Skeletal muscle tissue (tissue), 4 donors: ENCODE data around the gene LDAF1. TPM values are rescaled to one million over a fixed set of nuclear protein-coding genes. Genes with fewer than 3 reads are reported as not detected.
A peak's percentile ranks its signal among the peaks of the same experiment; 100 is the strongest.
"Not testable (repeated sequence)": the region's sequence is repeated elsewhere in the genome, so short reads cannot be mapped to it uniquely, and the experiment has no call there.

ENCODE experiments used
- H3K27ac ChIP-seq: one replicate; pipeline ENCODE4 v1.7.0; 2013; ENCODE audit warnings: mild to moderate bottlenecking, low read depth, low read length, inconsistent platforms
- H3K27me3 ChIP-seq, 3 donors: one replicate each; pipeline ENCODE4 v1.7.0; 2013; ENCODE audit warnings: low read length in 3 of 3; ENCODE audit not compliant: control insufficient read depth in 3 of 3, insufficient read depth in 3 of 3
- H3K36me3 ChIP-seq, 3 donors: one replicate each; pipeline ENCODE4 v1.7.0; 2013; ENCODE audit warnings: low read length in 3 of 3; ENCODE audit not compliant: control insufficient read depth in 3 of 3, insufficient read depth in 3 of 3
- H3K4me1 ChIP-seq, 3 donors: one replicate each; pipeline ENCODE4 v1.7.0; 2013; ENCODE audit warnings: low read length in 3 of 3, mild to moderate bottlenecking in 3 of 3; ENCODE audit not compliant: control insufficient read depth in 3 of 3, insufficient read depth in 3 of 3
- H3K4me3 ChIP-seq, 3 donors: one replicate each; pipeline ENCODE4 v1.7.0; 2013; ENCODE audit warnings: low read length in 3 of 3
- H3K9ac ChIP-seq, 3 donors: one replicate each; pipeline ENCODE4 v1.7.0; 2013; ENCODE audit warnings: low read length in 3 of 3, mild to moderate bottlenecking in 3 of 3, moderate library complexity in 2 of 3, low read depth in 1 of 3
- H3K9me3 ChIP-seq, 3 donors: one replicate each; pipeline ENCODE4 v1.7.0; 2013; ENCODE audit warnings: low read length in 3 of 3; ENCODE audit not compliant: control insufficient read depth in 3 of 3
- total RNA-seq: library from RNA; depleted of rRNA; stranded (reverse); fragments of >200 nt; gene quantifications from one replicate; pipeline ENCODE4 v1.2.3, GENCODE V29; 2014
- donor health status: Osteomylitis.

The LDAF1 gene
- total RNA-seq, 1 donor from 2014 or later, result 90.8 TPM

GRCh38 chr16:21145738-21146137, 12.7 kb upstream of the LDAF1 start:
- Histone ChIP-seq H3K36me3 (peaks cover 0 to 4% (median 0%) of the 10 kb centered on the region in 3 donors), H3K9me3 (no peaks in the 10 kb centered on the region), H3K27me3 (no peaks in the 10 kb centered on the region), H3K9ac (no peak overlapping the region), H3K4me1 (peaks cover 0 to 3% (median 3%) of the 10 kb centered on the region in 3 donors), H3K27ac (no peak overlapping the region), H3K4me3 (no peak overlapping the region)

DNA sequence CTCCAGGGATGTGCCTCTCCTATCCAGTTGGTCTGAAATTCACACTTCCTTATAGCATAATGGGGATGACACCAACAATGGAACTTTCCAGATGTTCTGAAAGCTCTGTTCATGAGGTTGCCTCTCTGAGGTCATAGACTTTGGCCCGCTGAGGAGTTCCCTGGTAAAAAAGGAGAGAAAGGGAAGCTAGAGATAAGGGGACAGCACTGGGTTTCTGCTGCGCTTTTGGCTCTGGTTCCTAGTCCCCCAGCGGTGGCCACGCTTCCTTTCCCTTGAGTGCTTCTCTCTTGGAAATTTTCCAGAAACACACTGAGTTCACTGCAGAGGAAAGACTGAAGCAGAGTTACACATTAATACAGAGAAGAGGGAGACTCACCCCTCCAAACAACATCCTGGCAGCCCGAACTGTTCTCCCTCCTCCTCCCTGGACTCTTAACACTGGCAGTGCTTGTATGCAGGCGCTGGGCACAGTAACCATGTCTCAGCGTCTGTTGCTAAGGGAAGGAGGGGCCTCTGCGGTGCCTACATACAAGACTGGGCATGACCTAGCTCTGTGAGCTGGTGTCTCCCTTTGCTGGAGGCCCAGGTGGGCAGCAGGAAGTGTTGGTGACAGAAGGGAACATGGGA, 8.0 kb upstream of the LDAF1 start, which contains the start of gene DNAH3:
Gene DNAH3, minus strand, starts transcription at position 472 of the 627 bp plus-strand sequence. CDS start 527 bp downstream, outside the sequence.
- H3K27ac ChIP-seq, result no peak within 1 kb of the TSS
- no peak within 1 kb of the TSS for H3K4me3 ChIP-seq
- H3K4me1 ChIP-seq, result peaks cover 0 to 6% (median 3%) of the 10 kb centered on the region in 3 donors
- H3K9me3 ChIP-seq, result no peaks in the 10 kb centered on the region
- H3K36me3 ChIP-seq, result no peaks in the 10 kb centered on the region
- no peak within 1 kb of the TSS for H3K9ac ChIP-seq
- no peaks in the 10 kb centered on the region for H3K27me3 ChIP-seq

- not testable (repeated sequence) for H3K4me1 ChIP-seq, H3K36me3 ChIP-seq, H3K9ac ChIP-seq, H3K4me3 ChIP-seq, H3K27me3 ChIP-seq, H3K27ac ChIP-seq, H3K9me3 ChIP-seq
Observed at GRCh38 chr16:21152160-21153030, 6.1 kb upstream of the LDAF1 start.

DNA sequence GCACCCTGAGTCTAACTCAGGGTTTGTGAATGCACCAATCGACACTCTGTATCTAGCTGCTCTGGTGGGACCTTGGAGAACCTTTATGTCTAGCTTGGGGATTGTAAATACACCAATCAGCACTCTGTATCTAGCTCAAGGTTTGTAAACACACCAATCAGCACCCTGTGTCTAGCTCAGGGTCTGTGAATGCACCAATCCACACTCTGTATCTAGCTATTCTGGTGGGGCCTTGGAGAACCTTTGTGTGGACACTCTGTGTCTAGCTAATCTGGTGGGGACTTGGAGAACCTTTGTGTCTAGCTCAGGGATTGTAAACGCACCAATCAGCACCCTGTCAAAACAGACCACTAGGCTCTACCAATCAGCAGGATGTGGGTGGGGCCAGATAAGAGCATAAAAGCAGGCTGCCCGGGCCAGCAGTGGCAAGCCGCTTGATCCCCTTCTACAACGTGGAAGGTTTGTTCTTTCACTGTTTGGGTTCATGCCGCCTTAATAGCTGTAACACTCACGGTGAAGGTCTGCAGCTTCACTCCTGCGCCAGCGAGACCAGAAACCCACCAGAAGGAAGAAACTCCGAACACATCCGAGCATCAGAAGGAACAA, 5.2 kb upstream of the LDAF1 start:
- H3K9ac ChIP-seq, H3K27ac ChIP-seq, H3K36me3 ChIP-seq, H3K27me3 ChIP-seq, H3K9me3 ChIP-seq, H3K4me3 ChIP-seq: not testable (repeated sequence)
- H3K4me1 ChIP-seq, result peaks cover 11 to 14% (median 13%) of the 10 kb centered on the region in 3 donors

GRCh38 chr16:21156011-21156410, 2.5 kb upstream of the LDAF1 start:
- not testable (repeated sequence) for H3K9ac ChIP-seq, H3K27me3 ChIP-seq, H3K36me3 ChIP-seq, H3K4me3 ChIP-seq, H3K27ac ChIP-seq, H3K9me3 ChIP-seq
- H3K4me1 ChIP-seq, result peaks cover 10 to 28% (median 28%) of the 10 kb centered on the region in 3 donors

- Histone ChIP-seq H3K4me1 (peaks cover 18 to 37% (median 36%) of the 10 kb centered on the region in 3 donors), H3K27ac (no peak overlapping the region), H3K9ac (no peak overlapping the region), H3K36me3 (no peaks in the 10 kb centered on the region), H3K27me3 (no peaks in the 10 kb centered on the region), H3K9me3 (no peaks in the 10 kb centered on the region), H3K4me3 (no peak overlapping the region)
Observed at GRCh38 chr16:21156767-21157467, 1.6 kb upstream of the LDAF1 start.

DNA sequence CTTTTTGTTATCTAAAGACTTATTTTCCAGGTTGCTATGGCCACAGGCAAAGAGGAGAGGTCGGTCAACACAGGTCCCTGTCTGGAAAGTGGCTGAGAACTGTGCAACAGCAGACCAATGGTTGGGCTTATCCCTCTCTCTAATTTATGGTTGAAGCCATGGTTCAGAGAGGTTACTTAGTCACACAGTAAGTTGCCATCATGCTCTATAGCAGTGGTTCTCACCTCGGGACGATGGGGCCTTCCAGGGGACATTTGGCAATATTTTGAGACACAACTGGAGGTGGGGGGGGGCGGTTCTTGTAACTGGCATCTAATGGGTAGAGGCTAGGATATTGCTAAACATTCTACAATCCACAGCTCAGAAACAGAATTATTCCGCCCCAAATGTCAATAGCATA, 842 bp upstream of the LDAF1 start:
- Histone ChIP-seq H3K27ac (peak overlapping the region; percentile 64), H3K27me3 (no peaks in the 10 kb centered on the region), H3K4me3 (peak overlapping the region in 1 of 3 donors; percentile 86), H3K4me1 (peaks cover 19 to 40% (median 38%) of the 10 kb centered on the region in 3 donors), H3K9me3 (no peaks in the 10 kb centered on the region), H3K36me3 (no peaks in the 10 kb centered on the region), H3K9ac (peak overlapping the region in 2 of 3 donors; percentile 75 to 90)

DNA sequence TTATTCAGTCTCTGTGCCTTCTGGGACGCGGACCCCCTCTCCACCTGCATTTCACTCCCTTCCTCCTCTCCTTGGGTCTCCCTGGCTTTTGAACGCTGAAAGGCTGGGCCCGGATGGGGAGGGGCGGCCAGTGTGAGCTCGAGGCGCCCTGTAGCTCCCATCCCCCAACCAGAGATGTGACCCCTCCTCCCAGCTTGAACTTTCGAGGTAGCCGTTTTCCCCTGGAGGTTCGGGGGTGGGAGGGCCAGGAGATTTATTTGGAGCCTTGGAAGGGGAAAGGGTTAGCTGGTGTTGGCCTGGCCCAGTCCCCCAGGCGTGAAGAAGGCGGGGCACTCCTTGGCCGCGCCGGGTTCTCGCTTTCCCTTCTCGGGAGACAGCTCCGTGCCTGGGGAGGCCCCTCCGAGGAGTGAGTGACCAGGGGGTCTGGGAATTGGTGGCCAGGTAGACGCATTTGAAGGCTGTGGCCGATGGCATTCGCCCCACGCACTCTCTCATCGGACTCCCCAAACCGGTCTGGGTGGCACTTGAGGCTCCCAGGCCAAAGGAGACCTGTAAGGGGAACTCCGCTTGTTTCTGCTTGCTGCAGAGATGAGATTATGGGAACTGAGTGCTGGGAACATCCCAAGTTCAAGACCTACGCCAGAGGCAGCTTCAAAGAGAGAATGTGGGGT, 942 bp downstream of the LDAF1 start:
- Histone ChIP-seq H3K9ac (peak overlapping the region; percentile 75 to 90 (median 80)), H3K4me3 (peak overlapping the region; percentile 86 to 87 (median 86)), H3K27ac (peak overlapping the region; percentile 64)

GRCh38 chr16:21160276-21160675, 1.8 kb downstream of the LDAF1 start:
- H3K4me3 ChIP-seq, result peak overlapping the region in 2 of 3 donors; percentile 44 to 87
- H3K36me3 ChIP-seq, result peaks cover 5 to 16% (median 12%) of the 10 kb centered on the region in 3 donors
- peaks cover 38 to 61% (median 54%) of the 10 kb centered on the region in 3 donors for H3K4me1 ChIP-seq
- no peaks in the 10 kb centered on the region for H3K9me3 ChIP-seq
- no peaks in the 10 kb centered on the region for H3K27me3 ChIP-seq
- peak overlapping the region; percentile 25 to 80 (median 75) for H3K9ac ChIP-seq
- H3K27ac ChIP-seq, result no peak overlapping the region

More for the DNA sequence above, 942 bp downstream of the LDAF1 start:
- H3K27me3 ChIP-seq, result no peaks in the 10 kb centered on the region
- peaks cover 37 to 57% (median 52%) of the 10 kb centered on the region in 3 donors for H3K4me1 ChIP-seq
- no peaks in the 10 kb centered on the region for H3K9me3 ChIP-seq
- peaks cover 1 to 9% (median 5%) of the 10 kb centered on the region in 3 donors for H3K36me3 ChIP-seq
